NCI-H446 (cell line): ENCODE measurements around the gene DAB2IP.
"Not testable (repeated sequence)": the region's sequence is repeated elsewhere in the genome, so short reads cannot be mapped to it uniquely, and the experiment has no call there.

Experiments
- DNase-seq, 2 experiments: peaks; one replicate each; lab custom pipeline; 2025; lab: John Stamatoyannopoulos, UW

The DAB2IP gene

GRCh38 chr9:121651295-121652020, at the start of gene DAB2IP:
DAB2IP (plus strand) TSS chr9:121651634; CDS start chr9:121651776, 142 bp downstream.
- peak; percentile 30 to 80 for DNase-seq

GRCh38 chr9:121603028-121603427, 48.4 kb upstream of the DAB2IP start:
- DNase-seq: no peak

GRCh38 chr9:121604242-121604641, 47.2 kb upstream of the DAB2IP start:
- no peak for DNase-seq

- no peak for DNase-seq
Measured at GRCh38 chr9:121604654-121605053, 46.8 kb upstream of the DAB2IP start.

GRCh38 chr9:121607434-121608167, 43.8 kb upstream of the DAB2IP start:
- no peak for DNase-seq

- no peak for DNase-seq
Measured at GRCh38 chr9:121608168-121608853, 43.1 kb upstream of the DAB2IP start.

GRCh38 chr9:121609822-121610637, 41.4 kb upstream of the DAB2IP start:
- peak in 1 of 2 experiments; percentile 69 for DNase-seq

GRCh38 chr9:121610638-121610953, 40.8 kb upstream of the DAB2IP start:
- DNase-seq: no peak

GRCh38 chr9:121612511-121612998, 38.9 kb upstream of the DAB2IP start:
- DNase-seq: no peak

- DNase-seq: no peak
Measured at GRCh38 chr9:121613009-121613752, 38.3 kb upstream of the DAB2IP start.

- DNase-seq: no peak
Measured at GRCh38 chr9:121616123-121616755, 35.2 kb upstream of the DAB2IP start.

GRCh38 chr9:121618504-121618903, 32.9 kb upstream of the DAB2IP start:
- DNase-seq: no peak

GRCh38 chr9:121618910-121619309, 32.5 kb upstream of the DAB2IP start:
- not testable (repeated sequence) for DNase-seq

GRCh38 chr9:121619545-121620324, 31.7 kb upstream of the DAB2IP start:
- no peak for DNase-seq

GRCh38 chr9:121620325-121620673, 31.1 kb upstream of the DAB2IP start:
- DNase-seq: no peak

GRCh38 chr9:121620777-121621449, 30.5 kb upstream of the DAB2IP start:
- DNase-seq: peak in 1 of 2 experiments; percentile 12

- DNase-seq: no peak
Measured at GRCh38 chr9:121622387-121623203, 28.8 kb upstream of the DAB2IP start.

- DNase-seq: not testable (repeated sequence)
Measured at GRCh38 chr9:121623430-121623829, 28.0 kb upstream of the DAB2IP start.
